ENCODE measurements around the gene OSBP.
"Not testable (repeated sequence)": the region's sequence is repeated elsewhere in the genome, so short reads cannot be mapped to it uniquely, and the experiment has no call there.

The OSBP gene

DNA sequence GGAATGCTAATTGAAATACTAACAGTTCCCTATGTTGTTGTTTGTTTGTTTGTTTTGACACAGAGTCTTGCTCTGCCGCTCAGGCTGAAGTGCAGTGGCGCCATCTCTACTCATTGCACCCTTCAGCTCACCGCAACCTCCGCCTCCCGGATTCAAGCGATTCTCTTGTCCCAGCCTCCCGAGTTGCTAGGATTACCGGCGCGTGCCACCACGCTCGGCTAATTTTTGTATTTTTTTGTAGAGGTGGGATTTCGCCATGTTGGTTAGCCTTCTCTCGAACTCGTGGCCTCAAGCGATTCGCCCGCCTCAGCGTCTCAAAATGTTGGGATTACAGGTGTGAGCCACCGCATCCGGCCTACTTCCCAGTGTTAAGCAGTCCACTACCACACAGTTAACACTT is 62.3 kb downstream of the OSBP start:
- DNase-seq (ENCODE audit: low read depth): no peak

GRCh38 chr11:59552844-59553243 is 62.7 kb downstream of the OSBP start:
- DNase-seq (ENCODE audit: low read depth): no peak

DNA sequence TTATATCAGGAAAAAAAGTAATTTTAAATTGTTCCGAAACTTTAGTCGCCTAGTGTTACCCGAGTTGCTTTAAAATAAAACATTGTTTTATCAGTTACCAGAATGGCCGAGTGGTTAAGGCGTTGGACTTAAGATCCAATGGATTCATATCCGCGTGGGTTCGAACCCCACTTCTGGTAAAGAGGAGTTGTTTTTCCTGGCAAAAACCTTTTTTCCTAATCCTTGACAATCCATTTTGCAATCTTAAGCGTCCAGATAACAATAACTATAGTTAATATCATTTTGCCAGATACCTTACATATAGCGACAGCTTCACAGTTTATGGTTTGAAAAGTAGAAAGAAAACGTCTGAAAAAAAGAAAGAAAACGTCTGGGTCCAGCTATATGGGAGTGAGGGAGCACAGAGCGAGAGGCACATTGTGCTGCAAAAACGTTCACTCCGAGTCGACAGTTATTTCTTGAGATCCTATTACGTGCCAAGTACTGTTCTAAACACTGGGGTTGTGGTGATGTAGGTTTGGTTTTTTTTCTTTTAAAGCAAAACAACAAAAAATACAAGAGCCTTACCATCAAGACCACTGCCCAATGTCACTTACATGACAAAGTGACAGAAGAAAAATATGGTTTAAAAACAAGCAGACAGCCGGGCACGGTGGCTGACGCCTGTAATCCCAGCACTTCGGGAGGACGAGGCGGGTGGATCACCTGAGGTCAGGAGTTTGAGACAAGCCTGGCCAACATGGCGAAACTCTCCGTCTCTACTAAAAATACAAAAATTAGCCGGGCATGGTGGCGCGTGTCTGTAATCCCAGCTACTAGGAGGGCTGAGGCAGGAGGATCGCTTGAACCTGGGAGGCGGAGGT is 63.7 kb downstream of the OSBP start:
- peak; percentile 44 for DNase-seq (ENCODE audit: low read depth)

DNA sequence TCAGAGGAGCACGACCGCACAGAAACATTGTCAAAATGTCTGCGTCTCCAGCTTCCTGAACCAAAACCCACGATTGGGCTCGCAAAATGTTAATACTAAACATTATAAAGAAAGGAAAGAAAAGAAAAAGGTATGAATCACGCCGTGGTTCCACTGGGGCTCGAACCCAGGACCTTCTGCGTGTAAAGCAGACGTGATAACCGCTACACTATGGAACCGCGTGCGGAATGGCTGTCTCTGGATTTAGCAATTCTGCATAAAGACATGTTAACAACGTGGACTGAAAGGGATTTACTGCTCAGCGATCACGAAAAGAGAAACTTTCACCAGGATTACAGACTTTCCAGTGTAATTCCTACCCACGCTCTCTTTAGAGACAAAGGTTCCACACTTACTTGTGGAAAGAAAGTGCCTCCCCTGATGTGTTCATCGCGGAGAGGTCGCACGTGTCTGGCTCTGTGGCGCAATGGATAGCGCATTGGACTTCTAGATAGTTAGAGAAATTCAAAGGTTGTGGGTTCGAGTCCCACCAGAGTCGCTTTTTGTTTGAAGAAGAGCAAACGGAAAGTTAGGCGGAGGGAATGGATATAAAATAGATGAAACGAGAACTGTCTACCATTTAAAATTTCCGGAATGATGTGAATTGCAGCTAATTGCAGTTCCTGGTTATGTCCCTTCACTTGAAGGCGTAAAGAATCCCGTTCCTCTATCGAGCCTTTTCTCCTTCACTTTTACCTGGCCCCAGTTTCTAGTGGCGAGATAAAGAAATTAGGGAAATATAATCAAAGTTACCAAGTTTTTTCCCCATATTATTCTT is 64.5 kb downstream of the OSBP start:
- DNase-seq (ENCODE audit: low read depth): peak; percentile 65

DNA sequence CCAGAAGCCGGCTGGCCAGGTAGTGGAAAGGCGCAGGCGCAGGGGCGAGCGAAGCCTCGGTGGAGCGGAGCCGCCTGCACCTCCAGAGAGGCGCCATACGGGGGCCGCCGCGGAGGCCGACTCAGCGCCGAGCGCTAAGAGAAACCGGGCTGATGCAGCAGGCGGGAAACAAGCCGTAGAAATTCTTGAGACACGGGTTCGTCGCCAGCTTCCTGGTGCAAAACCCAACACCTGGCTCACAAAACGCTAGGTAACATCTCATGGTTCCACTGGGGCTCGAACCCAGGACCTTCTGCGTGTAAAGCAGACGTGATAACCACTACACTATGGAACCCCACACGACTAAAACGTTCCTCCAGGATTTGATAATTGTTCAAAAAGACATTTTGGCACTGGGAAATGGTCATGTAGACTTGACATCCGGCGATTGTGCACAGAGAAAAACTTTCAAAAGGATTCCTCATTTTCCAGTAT is 65.2 kb downstream of the OSBP start:
- DNase-seq (ENCODE audit: low read depth): peak; percentile 77

GRCh38 chr11:59548309-59548656 is 67.3 kb downstream of the OSBP start:
- DNase-seq (ENCODE audit: low read depth): no peak

- DNase-seq (ENCODE audit: low read depth): not testable (repeated sequence)
These were observed 67.8 kb downstream of the OSBP start for GRCh38 chr11:59547605-59548308.

GRCh38 chr11:59545179-59546020 is 70.2 kb downstream of the OSBP start:
- no peak for DNase-seq (ENCODE audit: low read depth)

- DNase-seq (ENCODE audit: low read depth): no peak
These were observed 70.8 kb downstream of the OSBP start for GRCh38 chr11:59544869-59545178.

GRCh38 chr11:59543713-59544112 is 71.9 kb downstream of the OSBP start:
- not testable (repeated sequence) for DNase-seq (ENCODE audit: low read depth)

DNA sequence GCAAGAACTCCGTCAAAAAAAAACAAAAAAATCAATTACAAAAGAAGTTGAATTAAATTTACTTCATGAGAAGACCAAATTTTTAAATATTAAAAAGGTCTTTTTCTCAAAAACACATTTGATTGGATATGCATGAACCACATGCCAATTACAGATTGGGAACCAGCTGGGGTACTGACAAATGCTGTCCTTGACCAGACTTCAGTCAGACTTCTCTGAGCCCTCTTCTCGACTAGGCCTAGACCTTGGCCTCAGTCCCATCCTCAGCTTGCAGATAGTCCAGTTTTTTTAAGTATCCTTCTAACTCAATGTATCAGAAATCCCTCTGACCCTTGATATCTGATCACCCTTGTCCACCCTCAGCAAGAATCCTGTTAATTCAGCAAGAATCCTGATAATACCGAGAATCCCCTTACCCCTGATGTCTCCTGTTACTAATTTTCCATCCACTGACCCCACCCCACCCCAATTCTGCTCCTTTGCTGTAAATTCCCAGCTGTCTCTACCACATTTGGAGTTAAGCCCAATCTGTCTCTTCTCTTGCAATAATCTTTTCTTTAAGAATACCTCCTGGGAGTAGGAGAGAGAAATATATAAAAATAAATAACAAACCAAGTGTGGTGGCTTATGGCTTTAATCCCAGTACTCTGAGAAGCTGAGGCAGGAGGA is 73.3 kb downstream of the OSBP start:
- no peak for DNase-seq (ENCODE audit: low read depth)

DNA sequence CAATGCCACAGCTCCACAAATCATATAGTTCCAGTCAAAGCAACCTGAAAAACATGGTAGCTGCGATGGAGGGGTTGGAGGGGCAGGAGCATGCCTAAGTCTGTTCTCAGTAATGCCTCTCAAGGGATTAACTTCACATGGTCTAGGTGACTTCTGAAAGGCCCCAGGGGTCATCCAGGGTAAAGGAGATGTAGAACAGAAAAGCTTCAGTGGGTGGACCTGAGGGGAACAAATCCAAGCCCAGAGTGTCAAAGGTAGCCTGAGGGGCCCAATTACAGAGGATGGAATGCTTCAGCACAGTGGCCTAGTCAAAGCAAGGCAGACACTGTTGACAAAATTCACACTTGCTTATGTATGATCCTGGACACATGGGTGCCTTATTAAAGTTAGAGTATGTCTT is 80.9 kb downstream of the OSBP start:
- DNase-seq (ENCODE audit: low read depth): no peak

DNA sequence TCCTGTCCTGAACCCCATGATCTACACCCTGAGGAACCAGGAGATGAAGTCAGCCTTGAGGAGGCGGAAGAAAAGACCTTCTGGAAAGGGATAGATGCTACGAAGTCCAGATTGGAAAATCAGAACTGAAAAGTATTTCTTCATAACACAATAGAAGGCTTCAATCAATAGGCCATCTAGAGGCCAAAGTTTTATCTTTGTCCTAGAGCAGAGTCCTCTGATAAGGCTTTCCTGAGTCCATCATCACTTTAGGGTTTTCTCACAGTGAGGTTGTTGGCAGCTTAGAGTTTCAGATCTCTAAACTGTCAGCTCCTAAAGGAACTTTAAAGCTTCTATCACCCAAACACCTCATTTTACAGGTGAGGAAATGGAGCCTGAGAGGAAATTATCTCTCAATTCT is 83.0 kb downstream of the OSBP start:
- DNase-seq (ENCODE audit: low read depth): no peak

DNA sequence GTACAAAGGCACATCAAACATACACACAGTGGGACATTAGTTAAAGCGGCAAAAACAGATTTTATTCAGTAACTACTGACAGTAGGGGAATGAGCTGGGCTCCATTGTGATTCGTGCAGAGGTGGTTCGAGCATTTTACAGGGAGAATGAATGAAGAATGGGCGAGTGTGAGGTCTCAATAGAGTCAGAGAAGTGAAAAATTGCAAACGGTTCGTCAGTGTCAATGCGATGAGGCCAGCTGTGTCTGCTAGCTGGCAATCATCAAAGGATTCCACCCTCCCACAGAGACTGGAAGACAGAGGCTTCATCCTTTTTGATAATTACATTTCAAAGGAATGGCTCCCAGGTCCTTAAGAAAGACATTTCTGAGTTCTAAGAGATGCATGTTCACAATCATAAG is 86.9 kb downstream of the OSBP start:
- DNase-seq (ENCODE audit: low read depth): no peak

All from GM04503 (cell line).